Caco-2 (cell line): ENCODE results near the gene CHADL. TPM values are rescaled to one million over a fixed set of nuclear protein-coding genes. Genes with fewer than 3 reads are reported as not detected.

Source experiments
- BruUV-seq: library from RNA; stranded (reverse); fragments of 400-500 nt; replicated peaks from 2 replicates; lab custom pipeline; 2021; lab: Mats Ljungman, UMichigan
- CTCF ChIA-PET: fragments of 300-600 bp; sonication (Branson Sonifier 250); formaldehyde crosslinking; loops from one replicate; lab custom pipeline; 2022; ENCODE audit warnings: antibody characterized with exemption; lab: Charles Lee
- POLR2A ChIA-PET: fragments of 300-600 bp; sonication (Branson Sonifier 250); formaldehyde crosslinking; loops from one replicate; lab custom pipeline; 2022; ENCODE audit warnings: antibody characterized with exemption; lab: Charles Lee
- DNase-seq, 2 experiments: peaks; one replicate each; pipeline versions ENCODE4 v3.0.0 to v3.0.0-alpha.2; 2020 to 2022
- H3K27me3 ChIP-seq: replicated peaks from 2 replicates; pipeline ENCODE4 v1.6.0; 2011; ENCODE audit warnings: low read length; ENCODE audit not compliant: control insufficient read depth, insufficient read depth
- H3K36me3 ChIP-seq: 2 replicates; pipeline ENCODE4 v1.5.1; 2011; ENCODE audit warnings: low read length; ENCODE audit not compliant: control insufficient read depth, insufficient read depth
- H3K4me1 ChIP-seq: fragments of 250-450 bp; sonication (Bioruptor Pico); 2 replicates; pipeline ENCODE4 v1.5.1; 2020; ENCODE audit warnings: mild to moderate bottlenecking
- H3K4me3 ChIP-seq: 2 replicates; pipeline ENCODE4 v1.5.1; 2011; ENCODE audit warnings: low read depth, mild to moderate bottlenecking, control low read depth, low read length
- H3K9me3 ChIP-seq: fragments of 250-450 bp; sonication (Bioruptor Pico); 2 replicates; pipeline ENCODE4 v1.5.1; 2020; ENCODE audit warnings: mild to moderate bottlenecking, moderate library complexity
- H3K27ac Mint-ChIP-seq: one replicate; pipeline ENCODE4 v1.8.0; 2022; ENCODE audit warnings: mixed read lengths; ENCODE audit not compliant: unreplicated experiment
- H3K27me3 Mint-ChIP-seq: one replicate; pipeline ENCODE4 v1.8.0; 2022; ENCODE audit warnings: mixed read lengths; ENCODE audit not compliant: insufficient read depth, unreplicated experiment
- H3K36me3 Mint-ChIP-seq: one replicate; pipeline ENCODE4 v1.8.0; 2022; ENCODE audit warnings: mild to moderate bottlenecking, mixed read lengths; ENCODE audit not compliant: insufficient read depth, unreplicated experiment
- H3K4me1 Mint-ChIP-seq: one replicate; pipeline ENCODE4 v1.8.0; 2022; ENCODE audit warnings: low read depth, mixed read lengths; ENCODE audit not compliant: unreplicated experiment
- H3K4me3 Mint-ChIP-seq: one replicate; pipeline ENCODE4 v1.8.0; 2022; ENCODE audit warnings: mild to moderate bottlenecking, moderate library complexity, mixed read lengths; ENCODE audit not compliant: unreplicated experiment
- H3K9me3 Mint-ChIP-seq: one replicate; pipeline ENCODE4 v1.8.0; 2022; ENCODE audit warnings: mixed read lengths; ENCODE audit not compliant: unreplicated experiment
- intact Hi-C: fragments of 100-400 bp; cut with micrococcal nuclease; formaldehyde crosslinking; loops from one replicate; pipeline ENCODE4 v1.10.0; 2022; ENCODE audit not compliant: unreplicated experiment
- total RNA-seq: library from RNA; stranded (reverse); gene quantifications from 2 replicates; pipeline ENCODE4 v1.2.3, GENCODE V29; 2022
- TF ChIP-seq, protein P1 (sequence below), 2 experiments: fragments of 200-600 bp in 1 of 2; IDR thresholded peaks; 1 replicate in 1 of 2; 2 replicates in 1 of 2; pipeline versions ENCODE4 v1.5.1 to v1.8.0; 2011 to 2022; ENCODE audit warnings: antibody characterized with exemption in 1 of 2, control low read depth in 1 of 2, inconsistent platforms in 1 of 2, low read depth in 1 of 2, low read length in 1 of 2, mild to moderate bottlenecking in 1 of 2, moderate library complexity in 1 of 2; ENCODE audit not compliant: insufficient read depth in 1 of 2, severe bottlenecking in 1 of 2, unreplicated experiment in 1 of 2

Gene CHADL
- total RNA-seq, 1 experiment from 2014 or later = 0.32 TPM

GRCh38 chr22:41285441-41285819 lies 44.7 kb upstream of the CHADL start:
- Mint-ChIP-seq H3K27ac (peak overlapping the region; percentile 92), H3K9me3 (no peaks in the 10 kb centered on the region), H3K4me1 (peaks cover 26% of the 10 kb centered on the region), H3K27me3 (no peaks in the 10 kb centered on the region), H3K36me3 (peaks cover 62% of the 10 kb centered on the region), H3K4me3 (peak overlapping the region; percentile 88)
- TF ChIP-seq, protein P1, sequence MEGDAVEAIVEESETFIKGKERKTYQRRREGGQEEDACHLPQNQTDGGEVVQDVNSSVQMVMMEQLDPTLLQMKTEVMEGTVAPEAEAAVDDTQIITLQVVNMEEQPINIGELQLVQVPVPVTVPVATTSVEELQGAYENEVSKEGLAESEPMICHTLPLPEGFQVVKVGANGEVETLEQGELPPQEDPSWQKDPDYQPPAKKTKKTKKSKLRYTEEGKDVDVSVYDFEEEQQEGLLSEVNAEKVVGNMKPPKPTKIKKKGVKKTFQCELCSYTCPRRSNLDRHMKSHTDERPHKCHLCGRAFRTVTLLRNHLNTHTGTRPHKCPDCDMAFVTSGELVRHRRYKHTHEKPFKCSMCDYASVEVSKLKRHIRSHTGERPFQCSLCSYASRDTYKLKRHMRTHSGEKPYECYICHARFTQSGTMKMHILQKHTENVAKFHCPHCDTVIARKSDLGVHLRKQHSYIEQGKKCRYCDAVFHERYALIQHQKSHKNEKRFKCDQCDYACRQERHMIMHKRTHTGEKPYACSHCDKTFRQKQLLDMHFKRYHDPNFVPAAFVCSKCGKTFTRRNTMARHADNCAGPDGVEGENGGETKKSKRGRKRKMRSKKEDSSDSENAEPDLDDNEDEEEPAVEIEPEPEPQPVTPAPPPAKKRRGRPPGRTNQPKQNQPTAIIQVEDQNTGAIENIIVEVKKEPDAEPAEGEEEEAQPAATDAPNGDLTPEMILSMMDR (IDR thresholded peaks at IDR 0.05; ENCODE audit: insufficient read depth in 1 of 2, low read depth in 1 of 2, low read length in 1 of 2, severe bottlenecking in 1 of 2, unreplicated experiment in 1 of 2) = no peak
- intact Hi-C loops = loop anchor here (5.0 kb wide), 1 partner anchor 77 kb away; no protein-coding TSS in a partner anchor
- ChIA-PET CTCF (interaction anchor here (1.0 to 1.2 kb wide), 2 partner anchors 48 to 241 kb away, joined by 3 read pairs; no protein-coding TSS in a partner anchor), POLR2A (interaction anchor here (0.7 to 1.8 kb wide), 6 partner anchors 16 to 304 kb away, joined by 3 to 29 read pairs (median 8); partner anchors contain the start of genes PMM1, TEF, TOB2 and ZC3H7B)
- BruUV-seq = TSS peak; percentile 50
- H3K9me3 ChIP-seq = no peaks in the 10 kb centered on the region
- H3K36me3 ChIP-seq = peaks cover 2% of the 10 kb centered on the region
- H3K4me3 ChIP-seq = peak overlapping the region; percentile 78
- H3K4me1 ChIP-seq = peaks cover 33% of the 10 kb centered on the region
- no peaks in the 10 kb centered on the region for H3K27me3 ChIP-seq
- DNase-seq = peak; percentile 75 to 78

- Histone ChIP-seq H3K36me3 (peaks cover 2% of the 10 kb centered on the region), H3K4me3 (peak overlapping the region; percentile 78; the same call in 1 of the 2 replicates), H3K27me3 (no peaks in the 10 kb centered on the region), H3K9me3 (no peaks in the 10 kb centered on the region), H3K4me1 (peaks cover 25% of the 10 kb centered on the region)
- CTCF ChIA-PET = no interaction called here
- peak overlapping the region; percentile 92 for H3K27ac Mint-ChIP-seq
- intact Hi-C loops = no loop called here
- H3K9me3 Mint-ChIP-seq = no peaks in the 10 kb centered on the region
- POLR2A ChIA-PET = no interaction called here
- peak overlapping the region; percentile 88 for H3K4me3 Mint-ChIP-seq
- no peaks in the 10 kb centered on the region for H3K27me3 Mint-ChIP-seq
- no peak for DNase-seq
- peaks cover 71% of the 10 kb centered on the region for H3K36me3 Mint-ChIP-seq
- no TSS peak for BruUV-seq
- TF ChIP-seq, protein P1 (IDR thresholded peaks at IDR 0.05; ENCODE audit: insufficient read depth in 1 of 2, low read depth in 1 of 2, low read length in 1 of 2, severe bottlenecking in 1 of 2, unreplicated experiment in 1 of 2) = no peak
- peaks cover 16% of the 10 kb centered on the region for H3K4me1 Mint-ChIP-seq
Measured at GRCh38 chr22:41284465-41284864, 43.7 kb upstream of the CHADL start.

- no peak overlapping the region for H3K4me3 ChIP-seq
- Mint-ChIP-seq H3K27ac (no peak overlapping the region), H3K36me3 (peaks cover 90% of the 10 kb centered on the region), H3K4me1 (peaks cover 6% of the 10 kb centered on the region), H3K27me3 (no peaks in the 10 kb centered on the region), H3K9me3 (no peaks in the 10 kb centered on the region), H3K4me3 (no peak overlapping the region)
- CTCF ChIA-PET = no interaction called here
- no peak for DNase-seq
- no peaks in the 10 kb centered on the region for H3K9me3 ChIP-seq
- POLR2A ChIA-PET = no interaction called here
- no TSS peak for BruUV-seq
- H3K4me1 ChIP-seq = peaks cover 5% of the 10 kb centered on the region; the same call in 1 of the 2 replicates
- no peaks in the 10 kb centered on the region for H3K27me3 ChIP-seq
- intact Hi-C loops = no loop called here
- TF ChIP-seq, protein P1 (IDR thresholded peaks at IDR 0.05; ENCODE audit: insufficient read depth in 1 of 2, low read depth in 1 of 2, low read length in 1 of 2, severe bottlenecking in 1 of 2, unreplicated experiment in 1 of 2) = no peak
- H3K36me3 ChIP-seq = peaks cover 4% of the 10 kb centered on the region
Measured at GRCh38 chr22:41280854-41281253, 40.1 kb upstream of the CHADL start.
